Measurements from ENCODE around the gene PCDHA2. TPM values are rescaled to one million over a fixed set of nuclear protein-coding genes. Genes with fewer than 3 reads are reported as not detected.
"Not testable (repeated sequence)": the region's sequence is repeated elsewhere in the genome, so short reads cannot be mapped to it uniquely, and the experiment has no call there.

PCDHA2 gene
- total RNA-seq, 1 donor from 2014 or later: not detected

GRCh38 chr5:140827704-140828361 lies 33.2 kb downstream of the PCDHA2 start, which contains the start of gene PCDHA6:
Gene PCDHA6 (plus strand): TSS chr5:140827960. CDS start chr5:140828092, 132 bp downstream.
- Mint-ChIP-seq H3K4me1 (ENCODE audit: low read depth) (no peaks in the 10 kb centered on the region), H3K9me3 (peaks cover 38% of the 10 kb centered on the region), H3K27ac (no peak within 1 kb of the TSS), H3K27me3 (ENCODE audit: low read depth) (no peaks in the 10 kb centered on the region), H3K36me3 (ENCODE audit: low read depth) (no peaks in the 10 kb centered on the region), H3K4me3 (ENCODE audit: low read depth) (no peak within 1 kb of the TSS)
- no peak for DNase-seq (ENCODE audit: low spot score)
- intact Hi-C loops (cut with micrococcal nuclease): no loop called here

- intact Hi-C loops (cut with micrococcal nuclease): no loop called here
- no peaks in the 10 kb centered on the region for H3K36me3 Mint-ChIP-seq (ENCODE audit: low read depth)
Observed at GRCh38 chr5:140828362-140828737, 33.7 kb downstream of the PCDHA2 start.

GRCh38 chr5:140829511-140830501 lies 35.2 kb downstream of the PCDHA2 start:
- H3K27ac Mint-ChIP-seq; H3K4me1 Mint-ChIP-seq (ENCODE audit: low read depth); intact Hi-C loops (cut with micrococcal nuclease); H3K4me3 Mint-ChIP-seq (ENCODE audit: low read depth); DNase-seq (ENCODE audit: low spot score); H3K36me3 Mint-ChIP-seq (ENCODE audit: low read depth); H3K27me3 Mint-ChIP-seq (ENCODE audit: low read depth): not testable (repeated sequence)
- H3K9me3 Mint-ChIP-seq: peaks cover 48% of the 10 kb centered on the region

More at GRCh38 chr5:140828362-140828737, 33.7 kb downstream of the PCDHA2 start:
- no peak overlapping the region for H3K4me3 Mint-ChIP-seq (ENCODE audit: low read depth)
- DNase-seq (ENCODE audit: low spot score): no peak
- peaks cover 41% of the 10 kb centered on the region for H3K9me3 Mint-ChIP-seq
- no peaks in the 10 kb centered on the region for H3K4me1 Mint-ChIP-seq (ENCODE audit: low read depth)
- H3K27me3 Mint-ChIP-seq (ENCODE audit: low read depth): no peaks in the 10 kb centered on the region
- no peak overlapping the region for H3K27ac Mint-ChIP-seq

- no peaks in the 10 kb centered on the region for H3K36me3 Mint-ChIP-seq (ENCODE audit: low read depth)
- H3K4me1 Mint-ChIP-seq (ENCODE audit: low read depth): no peaks in the 10 kb centered on the region
- intact Hi-C loops (cut with micrococcal nuclease): no loop called here
- H3K9me3 Mint-ChIP-seq: peaks cover 34% of the 10 kb centered on the region
- H3K4me3 Mint-ChIP-seq (ENCODE audit: low read depth): no peak within 1 kb of the TSS
- no peak for DNase-seq (ENCODE audit: low spot score)
- no peak within 1 kb of the TSS for H3K27ac Mint-ChIP-seq
- no peaks in the 10 kb centered on the region for H3K27me3 Mint-ChIP-seq (ENCODE audit: low read depth)
Observed at GRCh38 chr5:140833993-140834392, 39.3 kb downstream of the PCDHA2 start, which contains the start of gene PCDHA7. Gene PCDHA7 (plus strand): TSS chr5:140834269. CDS start chr5:140834384, 115 bp downstream.

- H3K27me3 Mint-ChIP-seq (ENCODE audit: low read depth); DNase-seq (ENCODE audit: low spot score): not testable (repeated sequence)
- H3K9me3 Mint-ChIP-seq: peaks cover 32% of the 10 kb centered on the region
Observed at GRCh38 chr5:140834439-140835008, 39.9 kb downstream of the PCDHA2 start.

GRCh38 chr5:140835622-140836510 lies 41.2 kb downstream of the PCDHA2 start:
- Mint-ChIP-seq H3K4me3 (ENCODE audit: low read depth) (no peak overlapping the region), H3K27ac (no peak overlapping the region), H3K36me3 (ENCODE audit: low read depth) (no peaks in the 10 kb centered on the region), H3K9me3 (peaks cover 35% of the 10 kb centered on the region), H3K4me1 (ENCODE audit: low read depth) (no peaks in the 10 kb centered on the region), H3K27me3 (ENCODE audit: low read depth) (no peaks in the 10 kb centered on the region)
- intact Hi-C loops (cut with micrococcal nuclease): no loop called here
- DNase-seq (ENCODE audit: low spot score): no peak

More at GRCh38 chr5:140834439-140835008, 39.9 kb downstream of the PCDHA2 start:
- H3K4me3 Mint-ChIP-seq (ENCODE audit: low read depth); H3K27ac Mint-ChIP-seq; H3K36me3 Mint-ChIP-seq (ENCODE audit: low read depth); intact Hi-C loops (cut with micrococcal nuclease); H3K4me1 Mint-ChIP-seq (ENCODE audit: low read depth): not testable (repeated sequence)

GRCh38 chr5:140840978-140841962 lies 46.6 kb downstream of the PCDHA2 start, which contains the start of gene PCDHA8:
Gene PCDHA8 (plus strand): TSS chr5:140841187. CDS start chr5:140841322, 135 bp downstream.
- Mint-ChIP-seq H3K27ac (no peak within 1 kb of the TSS), H3K4me1 (ENCODE audit: low read depth) (no peaks in the 10 kb centered on the region), H3K27me3 (ENCODE audit: low read depth) (no peaks in the 10 kb centered on the region), H3K36me3 (ENCODE audit: low read depth) (no peaks in the 10 kb centered on the region), H3K9me3 (peaks cover 20% of the 10 kb centered on the region), H3K4me3 (ENCODE audit: low read depth) (no peak within 1 kb of the TSS)
- intact Hi-C loops (cut with micrococcal nuclease): no loop called here
- no peak for DNase-seq (ENCODE audit: low spot score)

GRCh38 chr5:140842798-140843733 lies 48.4 kb downstream of the PCDHA2 start:
- Mint-ChIP-seq H3K27me3 (ENCODE audit: low read depth) (no peaks in the 10 kb centered on the region), H3K4me1 (ENCODE audit: low read depth) (no peaks in the 10 kb centered on the region), H3K36me3 (ENCODE audit: low read depth) (no peaks in the 10 kb centered on the region), H3K27ac (no peak overlapping the region), H3K4me3 (ENCODE audit: low read depth) (no peak overlapping the region), H3K9me3 (peaks cover 34% of the 10 kb centered on the region)
- DNase-seq (ENCODE audit: low spot score): no peak
- intact Hi-C loops (cut with micrococcal nuclease): no loop called here

Measured in activated T-helper 2 cell treated with anti-CD3 and anti-CD28 coated beads, Interferon-gamma antibody, Interleukin-2, Interleukin-4, amounts not matched to agents 10 μg/mL and 5 μg/mL and 100 μg/mL, durations not matched to agents 14 hours and 24 hours and 36 hours (primary cell).